Activated CD4-positive, CD25-positive, alpha-beta regulatory T cell (primary cell): ENCODE data around the gene GALNTL6.

Experiments used
- DNase-seq, 4 experiments: peaks; one replicate each; lab custom pipeline; 2025; lab: John Stamatoyannopoulos, UW

Gene GALNTL6

GRCh38 chr4:172989984-172990820 is 1177.0 kb downstream of the GALNTL6 start:
- no peak for DNase-seq

DNA sequence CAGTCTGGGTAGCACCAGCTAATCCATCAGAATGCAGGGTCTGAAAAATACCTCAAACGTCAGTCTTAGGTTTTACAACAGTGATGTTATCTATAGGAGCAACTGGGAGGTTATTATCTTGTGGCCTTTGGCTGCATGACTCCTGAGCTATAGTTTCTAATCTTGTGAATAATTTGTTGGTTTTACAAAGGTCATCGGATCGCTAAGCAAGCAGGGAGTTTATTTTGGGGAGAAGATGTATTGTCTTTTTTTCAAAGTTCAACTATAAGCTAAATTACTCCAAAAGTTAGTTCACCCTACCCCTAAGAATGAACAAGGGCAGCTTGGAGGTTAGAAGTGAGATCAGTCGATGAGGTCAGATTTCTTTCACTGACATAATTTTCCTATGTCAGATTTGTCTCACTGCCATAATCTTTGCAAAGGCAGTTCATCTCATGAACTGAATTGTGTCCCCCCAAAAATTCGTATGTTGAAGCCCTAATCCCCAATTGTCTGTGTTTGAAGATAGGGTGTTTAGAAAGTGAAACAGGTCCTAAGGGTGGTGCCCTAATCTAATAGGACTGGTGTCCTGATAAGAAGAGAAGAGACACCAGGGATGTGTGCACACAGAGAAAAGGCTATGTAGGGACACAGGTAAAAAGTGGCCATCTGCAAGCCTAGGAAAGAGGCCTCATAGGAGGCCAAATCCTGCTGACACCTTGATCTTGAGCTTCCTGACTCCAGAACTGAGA is 1179.6 kb downstream of the GALNTL6 start:
- DNase-seq, result no peak

DNA sequence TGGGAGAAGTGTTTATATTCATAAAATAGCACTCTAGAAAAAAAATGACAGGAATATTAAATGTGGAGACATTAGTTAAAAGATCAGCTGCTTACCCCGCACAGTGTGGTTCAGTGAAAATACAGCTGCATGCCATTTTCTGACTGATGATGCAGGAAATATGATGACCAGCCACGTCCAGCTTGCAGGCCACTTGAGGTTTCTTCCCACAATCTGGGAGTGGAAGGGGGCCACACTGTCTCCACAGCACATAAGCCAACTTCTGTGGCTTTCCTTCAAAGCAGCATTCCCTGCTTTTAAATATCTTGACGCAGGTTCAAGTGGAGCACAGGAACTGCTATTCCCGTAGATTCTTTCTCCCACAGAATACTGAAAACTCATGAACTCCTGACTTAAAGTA is 1182.0 kb downstream of the GALNTL6 start:
- no peak for DNase-seq

- no peak for DNase-seq
These were observed 1182.5 kb downstream of the GALNTL6 start for GRCh38 chr4:172995704-172996103.

DNA sequence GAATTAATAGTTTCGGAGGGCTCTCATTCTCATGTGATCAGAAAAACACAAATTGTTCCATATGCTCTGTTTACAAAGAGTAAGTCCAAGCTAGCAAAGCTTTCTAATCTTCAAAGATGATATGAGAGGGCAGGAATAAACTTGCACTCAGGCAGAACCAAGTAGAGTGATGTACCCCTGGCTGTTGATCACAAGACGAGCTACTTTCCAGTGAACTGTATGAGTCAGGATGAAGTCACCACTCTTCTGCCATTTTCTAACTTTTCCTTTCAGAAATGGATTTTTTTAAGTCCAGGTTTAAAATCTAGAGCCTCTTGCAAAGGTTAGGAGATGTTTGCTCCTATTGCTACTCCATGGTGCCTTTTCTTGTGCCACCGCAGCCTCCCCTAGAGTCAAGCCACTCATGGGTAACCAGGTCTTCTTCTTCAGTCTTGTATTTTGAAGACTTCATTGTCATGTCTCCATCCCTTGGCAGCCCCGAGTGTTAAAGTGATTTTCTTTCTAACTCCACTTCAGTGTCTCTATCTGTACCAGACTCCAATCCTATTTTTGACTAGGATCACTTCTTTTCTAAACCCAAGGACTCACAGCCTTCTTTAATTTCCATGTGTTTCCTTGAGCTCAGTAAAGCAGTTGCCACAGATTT is 1183.5 kb downstream of the GALNTL6 start:
- no peak for DNase-seq

DNA sequence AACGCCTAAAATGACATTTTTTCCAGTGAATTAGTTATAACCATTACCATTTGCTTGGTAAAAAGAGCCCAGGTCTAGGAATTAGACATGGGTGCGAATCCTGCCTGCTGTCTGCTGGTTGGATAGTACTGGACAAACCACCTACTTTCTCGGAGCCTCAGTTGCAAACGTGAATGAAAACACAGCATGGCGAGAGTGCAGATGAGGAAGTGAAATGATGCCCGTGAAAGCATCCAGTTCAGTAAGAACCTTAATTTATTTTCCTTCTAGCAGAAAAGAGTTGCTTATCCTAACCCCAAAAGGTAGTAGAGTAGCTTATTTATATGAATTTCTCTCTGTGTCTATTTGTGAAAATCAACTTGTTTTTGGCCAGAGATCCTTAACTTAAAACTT is 1184.0 kb downstream of the GALNTL6 start:
- no peak for DNase-seq

DNA sequence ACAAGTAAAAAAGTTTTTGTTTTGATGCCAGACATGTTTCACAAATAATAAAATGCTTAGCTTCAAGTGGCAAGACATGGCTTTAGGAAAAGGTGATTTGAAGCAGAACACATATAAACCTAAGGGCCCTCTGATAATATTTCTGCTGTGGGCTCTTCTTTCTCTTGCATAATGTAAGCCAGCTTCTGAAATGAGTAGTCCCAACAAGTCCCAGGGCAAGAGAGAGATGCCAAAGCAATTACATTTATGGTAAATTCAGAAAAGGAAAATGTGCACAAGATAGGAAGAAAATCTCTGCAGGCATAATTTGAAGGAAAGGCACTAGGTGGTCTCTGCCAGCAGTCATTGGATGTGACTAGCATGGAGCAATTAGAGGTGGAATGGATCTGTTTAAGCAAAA is 1184.7 kb downstream of the GALNTL6 start:
- no peak for DNase-seq

GRCh38 chr4:172998527-172999469 is 1185.6 kb downstream of the GALNTL6 start:
- DNase-seq, result no peak

DNA sequence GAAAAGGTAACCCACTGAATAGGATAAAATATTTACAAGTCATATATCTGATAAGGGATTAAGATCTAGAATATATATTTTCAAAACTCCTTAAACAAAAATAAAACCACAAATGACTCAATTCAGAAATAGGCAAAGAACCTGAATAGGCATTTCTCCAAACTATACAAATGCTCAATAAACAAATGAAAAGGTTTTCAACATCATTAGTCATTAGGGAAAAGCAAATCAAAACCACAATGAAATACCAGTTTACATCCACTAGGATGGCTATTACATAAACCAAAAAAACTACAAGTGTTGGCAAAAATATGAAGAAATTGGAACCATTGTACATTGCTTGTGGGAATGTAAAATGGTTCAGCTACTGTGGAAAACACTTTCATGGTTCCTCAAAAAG is 1188.4 kb downstream of the GALNTL6 start:
- DNase-seq, result no peak

DNA sequence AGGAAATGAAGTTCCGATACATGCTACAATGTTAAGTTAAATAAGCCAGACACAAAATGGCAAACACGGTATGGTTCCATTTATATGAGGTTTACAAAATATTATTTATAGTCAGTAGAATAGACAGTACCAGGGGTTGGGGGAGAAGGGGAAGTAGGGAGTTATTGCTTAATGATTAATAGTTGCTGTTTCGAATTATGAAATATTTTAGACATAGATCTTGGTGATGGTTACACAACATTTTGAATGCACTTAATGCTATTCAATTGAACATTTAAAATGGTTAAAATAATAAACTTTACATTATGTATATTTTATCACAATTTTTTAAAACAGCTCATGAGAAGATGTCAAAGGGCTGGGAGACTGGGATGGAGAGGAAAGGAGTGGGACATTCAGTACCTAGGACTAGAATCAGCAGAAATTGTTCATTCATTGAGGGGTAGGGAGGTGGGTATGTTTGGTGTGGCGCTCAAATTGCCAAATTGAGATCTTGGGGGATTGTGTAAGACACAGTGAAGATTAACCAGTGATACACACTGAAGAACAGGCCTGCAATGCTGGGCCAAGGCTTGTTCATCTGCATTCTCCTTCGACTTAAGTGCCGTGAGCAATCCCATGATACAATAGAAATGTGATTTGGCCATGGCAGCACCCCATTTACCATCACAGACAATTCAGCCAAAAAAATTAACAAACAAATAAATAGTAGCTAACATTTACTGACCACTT is 1189.8 kb downstream of the GALNTL6 start:
- DNase-seq, result no peak

GRCh38 chr4:173005912-173006633 is 1192.9 kb downstream of the GALNTL6 start:
- no peak for DNase-seq

- DNase-seq, result no peak
These were observed 1195.2 kb downstream of the GALNTL6 start for GRCh38 chr4:173008436-173008835.

GRCh38 chr4:173009129-173009823 is 1196.1 kb downstream of the GALNTL6 start:
- DNase-seq, result no peak

DNA sequence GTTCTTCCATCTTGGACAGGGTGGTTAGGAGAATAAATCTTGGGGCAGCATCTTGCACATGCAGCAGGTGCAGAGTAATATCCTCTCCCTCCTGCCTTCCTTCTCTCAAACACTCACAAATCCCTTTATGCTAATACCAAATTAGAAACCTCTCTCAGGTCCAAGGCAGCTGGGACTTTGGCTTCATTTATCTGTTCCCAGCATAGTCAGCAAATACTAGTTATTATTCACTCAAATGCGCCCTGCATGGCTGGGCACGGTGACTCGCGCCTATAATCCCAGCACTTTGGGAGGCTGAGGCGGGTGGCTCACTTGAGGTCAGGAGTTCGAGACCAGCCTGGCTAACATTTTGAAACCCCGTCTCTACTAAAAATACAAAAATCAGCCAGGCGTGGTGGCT is 1199.4 kb downstream of the GALNTL6 start:
- no peak for DNase-seq

- DNase-seq, result peak in 3 of 4 experiments; percentile 21 to 37 (median 23)
These were observed 1200.2 kb downstream of the GALNTL6 start for GRCh38 chr4:173013232-173013930.

- no peak for DNase-seq
These were observed 1200.9 kb downstream of the GALNTL6 start for GRCh38 chr4:173014113-173014558.

DNA sequence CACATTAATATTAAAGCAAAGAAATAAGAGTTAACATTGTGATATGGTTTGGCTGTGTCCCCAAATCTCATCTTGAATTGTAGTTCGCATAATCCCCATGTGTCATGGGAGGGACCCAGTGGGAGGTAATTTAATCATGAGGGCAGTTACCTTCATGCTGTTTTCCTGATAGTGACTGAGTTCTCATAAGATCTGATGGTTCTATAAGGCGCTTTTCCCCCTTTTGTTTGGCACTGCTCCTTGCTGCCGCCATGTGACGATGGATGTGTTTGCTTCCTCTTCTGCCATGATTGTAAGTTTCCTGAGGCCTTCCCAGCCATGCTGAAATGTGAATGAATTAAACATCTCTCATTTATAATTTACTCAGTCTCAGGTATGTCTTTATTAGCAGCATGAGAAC is 1201.6 kb downstream of the GALNTL6 start:
- DNase-seq, result no peak

- DNase-seq, result no peak
These were observed 1204.6 kb downstream of the GALNTL6 start for GRCh38 chr4:173017802-173018201.

DNA sequence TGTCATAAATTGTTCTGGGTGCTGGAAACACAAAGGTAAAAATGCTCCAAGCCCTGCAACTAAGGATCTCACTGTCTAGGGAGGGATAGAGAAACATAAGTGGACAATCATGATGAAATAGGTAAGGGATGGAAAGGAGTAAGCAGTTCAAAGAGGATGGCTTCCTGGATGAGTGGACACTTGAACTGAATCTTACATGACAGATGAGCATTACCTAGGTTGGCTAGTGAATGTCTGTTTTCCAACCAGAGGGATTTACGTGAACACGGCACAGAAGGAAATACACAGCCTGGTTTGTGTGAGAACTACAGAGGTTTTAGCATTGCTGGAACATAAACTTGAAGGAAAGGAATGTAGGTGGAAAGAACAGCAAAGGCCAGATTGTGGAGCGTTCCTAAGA is 1205.2 kb downstream of the GALNTL6 start:
- DNase-seq, result no peak
